GF-D8 (cell line): ENCODE data around the gene RPL13A.
"Not testable (repeated sequence)": the region's sequence is repeated elsewhere in the genome, so short reads cannot be mapped to it uniquely, and the experiment has no call there.

Source experiments
- DNase-seq: peaks from one replicate; lab custom pipeline; 2025; lab: John Stamatoyannopoulos, UW

The RPL13A gene

DNA sequence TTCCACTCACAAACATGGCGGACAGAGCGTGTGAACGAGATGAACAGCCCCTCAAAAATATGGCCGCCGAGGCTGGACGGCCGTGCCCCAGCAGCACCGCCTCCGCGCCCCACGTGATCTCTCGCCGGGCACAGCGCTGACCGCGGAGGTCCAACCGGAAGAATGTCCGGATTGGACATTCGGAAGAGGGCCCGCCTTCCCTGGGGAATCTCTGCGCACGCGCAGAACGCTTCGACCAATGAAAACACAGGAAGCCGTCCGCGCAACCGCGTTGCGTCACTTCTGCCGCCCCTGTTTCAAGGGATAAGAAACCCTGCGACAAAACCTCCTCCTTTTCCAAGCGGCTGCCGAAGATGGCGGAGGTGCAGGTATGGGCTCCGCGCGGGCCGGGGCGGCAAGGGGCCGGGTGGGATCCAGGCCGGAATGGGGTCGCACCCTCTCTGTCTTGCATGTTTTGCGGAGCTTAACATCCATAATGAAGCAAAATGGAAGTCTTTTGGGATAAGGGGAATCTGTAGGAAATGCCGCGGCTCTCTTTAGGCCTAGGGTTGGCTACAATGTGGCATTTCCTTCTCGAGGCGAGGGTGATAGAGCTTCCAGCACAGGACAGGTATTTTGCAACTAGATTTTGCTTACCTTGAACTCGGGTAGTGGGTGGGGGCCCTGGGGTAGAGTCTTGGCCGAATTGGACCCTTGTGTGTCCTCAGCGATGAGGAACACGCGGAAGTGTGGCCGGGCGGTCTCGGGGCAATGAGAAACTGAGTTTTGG, at the start of gene RPL13A:
RPL13A (plus strand) TSS at position 332 of the 769 bp plus-strand sequence; CDS start at position 354, 22 bp downstream.
- DNase-seq: peak; percentile 95

DNA sequence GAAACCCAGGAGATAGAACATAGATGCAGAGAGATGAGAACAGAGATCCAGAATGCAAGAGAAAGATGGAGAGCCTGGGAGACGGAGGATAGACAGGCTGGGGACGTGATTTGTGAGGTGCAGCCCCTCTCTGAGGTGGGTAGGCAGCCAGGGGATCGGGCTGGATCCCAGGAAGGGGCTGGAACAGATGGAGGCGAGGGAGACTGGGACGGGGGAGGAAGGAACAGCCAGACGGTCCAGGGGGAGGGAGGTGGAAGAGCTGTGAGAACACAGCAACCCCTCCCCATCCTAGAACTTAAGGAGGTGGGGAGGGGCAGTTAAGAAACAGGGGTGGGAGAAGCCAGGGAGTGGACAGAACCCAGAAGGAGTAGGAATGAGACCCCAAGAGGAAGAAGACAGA, 49.1 kb upstream of the RPL13A start:
- DNase-seq: no peak

GRCh38 chr19:49439836-49440235, 47.6 kb upstream of the RPL13A start:
- no peak for DNase-seq

DNA sequence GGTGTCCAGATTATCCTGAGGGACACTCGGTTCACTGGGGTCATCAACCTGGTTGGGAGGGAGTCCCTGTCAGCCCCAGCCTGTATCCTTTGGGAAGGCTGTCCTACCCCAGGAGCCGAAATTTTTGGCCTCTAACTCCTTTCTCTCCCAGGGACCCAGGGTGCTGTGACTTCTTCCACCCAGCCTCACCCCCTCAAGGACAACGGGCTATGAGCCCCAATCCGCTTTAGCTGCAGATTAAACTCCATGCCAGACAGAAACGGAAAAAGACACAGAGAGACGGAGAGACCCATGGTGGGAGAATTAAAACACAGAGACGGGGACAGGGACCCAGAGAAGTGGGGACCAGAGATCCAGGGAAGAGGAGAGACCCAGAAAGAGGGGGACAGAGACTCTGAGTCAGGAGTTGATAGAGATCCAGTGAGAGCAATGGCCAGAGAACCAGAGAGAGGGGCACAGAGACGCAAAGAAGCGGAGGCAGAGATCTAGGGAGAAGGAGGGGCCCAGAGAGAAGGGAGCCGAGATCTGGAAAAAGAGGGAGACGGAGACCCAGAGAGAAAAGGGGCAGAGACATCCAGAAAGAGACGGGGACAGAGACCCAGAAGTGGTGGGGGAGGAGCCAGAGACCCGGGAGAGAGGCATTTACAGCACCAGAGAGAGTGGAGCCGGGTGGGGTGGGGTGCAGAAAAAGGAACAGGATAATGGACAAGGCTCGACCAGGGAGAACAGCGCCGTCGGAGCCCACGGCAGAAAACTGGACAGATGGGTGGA, 46.8 kb upstream of the RPL13A start:
- no peak for DNase-seq

DNA sequence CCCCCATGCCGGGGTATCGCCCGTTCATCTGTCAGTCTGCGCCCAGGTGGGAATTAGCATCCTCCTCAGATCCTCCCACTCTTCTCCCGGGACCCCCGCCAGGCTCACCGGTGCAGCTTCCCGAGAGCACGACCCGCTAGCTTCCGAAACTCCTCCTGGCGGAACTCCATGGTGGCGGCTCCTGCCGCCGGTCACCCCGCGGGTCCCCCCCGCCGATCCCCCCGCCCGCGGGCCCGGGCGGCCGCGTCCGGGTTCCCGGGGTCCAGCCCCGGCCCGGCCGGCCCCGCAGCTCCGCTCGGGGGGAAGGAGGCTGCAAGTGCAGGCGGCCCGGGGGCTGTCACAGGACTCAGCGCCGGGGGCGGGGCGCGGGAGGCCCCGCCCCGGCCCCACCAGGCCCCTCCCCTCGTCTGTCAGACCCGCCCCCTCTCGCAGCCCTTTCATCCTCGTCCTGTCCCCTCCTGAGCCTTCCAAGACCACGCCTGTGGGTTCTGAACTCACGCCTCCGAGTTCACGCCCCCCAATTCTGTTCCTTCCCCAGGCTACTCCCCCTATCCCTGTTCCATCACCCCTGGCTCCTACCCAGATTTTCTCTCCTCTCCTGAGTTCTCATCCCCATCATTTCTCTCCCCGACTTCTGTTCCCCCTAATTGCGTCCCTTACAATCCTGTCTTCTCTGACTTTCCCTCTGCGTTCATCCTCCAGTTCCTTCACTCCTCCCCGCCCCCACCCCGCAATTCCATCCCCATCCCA, 46.0 kb upstream of the RPL13A start, which contains the start of gene SLC17A7:
SLC17A7 (minus strand) TSS at position 318 of the 750 bp plus-strand sequence; CDS start at position 170, 148 bp downstream.
- no peak for DNase-seq

GRCh38 chr19:49441960-49442350, 45.5 kb upstream of the RPL13A start:
- DNase-seq: no peak

- DNase-seq: no peak
These were observed 45.1 kb upstream of the RPL13A start for GRCh38 chr19:49442354-49442753.

GRCh38 chr19:49442771-49443365, 44.5 kb upstream of the RPL13A start:
- peak; percentile 9 for DNase-seq

- peak; percentile 80 for DNase-seq
These were observed 43.9 kb upstream of the RPL13A start for GRCh38 chr19:49443366-49444099.

- not testable (repeated sequence) for DNase-seq
These were observed 43.2 kb upstream of the RPL13A start for GRCh38 chr19:49444100-49444700.

DNA sequence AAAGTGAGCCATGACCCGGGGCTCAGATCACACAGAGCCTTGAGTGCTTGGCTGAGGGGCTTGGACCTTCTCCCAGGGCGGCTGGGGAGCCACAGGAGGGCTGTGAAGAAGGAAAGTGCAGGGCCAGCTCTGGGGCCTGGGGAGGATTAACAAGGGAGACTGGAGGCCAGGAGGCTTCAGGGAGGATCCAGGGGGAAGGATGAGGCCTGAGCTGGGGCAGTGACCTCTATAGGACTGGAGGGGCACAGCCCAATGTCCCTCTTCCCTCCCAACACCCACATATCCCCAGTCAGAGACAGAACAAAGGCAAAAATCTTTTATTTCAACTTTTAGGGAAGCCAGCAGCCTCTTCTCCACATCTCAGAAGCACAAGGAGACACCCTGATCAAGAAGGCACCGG, 41.4 kb upstream of the RPL13A start:
- DNase-seq: no peak

DNA sequence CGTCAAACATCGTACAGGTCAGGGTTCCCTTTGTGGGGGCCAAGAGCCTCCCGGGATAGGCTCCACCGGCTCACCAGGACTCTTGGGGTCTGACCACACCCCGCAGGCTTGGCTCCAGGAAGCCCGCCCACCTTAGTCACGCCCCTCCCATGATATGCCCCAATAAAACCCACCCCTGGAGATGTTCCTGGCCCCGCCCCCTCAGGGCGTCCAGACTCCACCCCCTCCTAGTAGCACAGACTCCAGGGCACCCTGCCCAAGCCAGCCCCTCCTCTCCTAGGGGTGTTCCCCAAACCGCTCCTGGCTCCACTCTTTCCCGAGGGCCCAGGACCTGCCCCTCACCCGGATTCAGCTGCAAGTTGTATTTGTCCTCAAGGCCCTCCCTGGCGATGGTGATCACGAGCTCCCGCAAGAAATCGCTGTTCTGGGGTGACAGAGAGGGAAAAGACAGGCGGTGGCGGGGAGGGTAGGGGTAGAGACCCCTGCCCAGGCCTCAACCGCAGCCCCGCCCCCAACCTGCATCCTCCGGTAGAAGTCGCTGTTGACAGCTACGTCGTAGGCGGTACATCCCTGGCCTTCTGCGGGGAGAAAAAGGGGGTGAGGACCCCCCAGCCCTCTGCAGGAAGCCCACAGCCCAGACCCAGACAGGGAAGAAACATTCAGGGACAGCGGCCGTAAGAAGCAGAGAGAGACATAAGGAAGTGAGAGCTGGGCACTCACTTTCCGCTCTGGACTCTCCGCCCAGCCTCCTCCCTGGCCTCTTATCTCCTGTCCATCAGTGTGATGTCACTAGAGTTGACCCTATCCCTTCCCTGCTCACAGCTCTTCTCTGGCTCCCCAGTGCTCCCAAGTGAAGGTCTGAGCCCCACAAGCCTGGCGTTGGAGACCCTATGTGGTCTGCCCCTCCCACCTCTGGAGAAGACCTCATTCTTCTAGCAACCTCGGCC, 39.6 kb upstream of the RPL13A start:
- no peak for DNase-seq

- DNase-seq: no peak
These were observed 39.0 kb upstream of the RPL13A start for GRCh38 chr19:49448432-49448786.

DNA sequence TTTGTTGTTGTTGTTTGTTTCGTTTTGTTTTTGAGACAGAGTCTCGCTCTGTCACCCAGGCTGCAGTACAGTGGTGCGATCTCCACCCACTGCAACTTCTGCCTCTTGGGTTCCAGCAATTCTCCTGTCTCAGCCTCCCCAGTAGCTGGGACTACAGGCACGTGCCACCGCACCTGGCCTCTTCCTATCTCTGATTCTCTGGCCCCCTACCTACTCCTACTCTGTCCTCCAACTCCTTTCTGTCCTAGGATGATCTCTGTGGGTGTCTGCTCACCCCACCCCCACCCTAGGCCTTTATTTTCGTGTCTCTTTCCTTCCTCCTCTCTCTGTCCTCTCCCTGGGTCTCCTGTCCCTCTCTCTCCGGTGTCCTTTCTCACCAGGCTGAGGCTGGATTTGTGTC, 37.0 kb upstream of the RPL13A start:
- no peak for DNase-seq

DNA sequence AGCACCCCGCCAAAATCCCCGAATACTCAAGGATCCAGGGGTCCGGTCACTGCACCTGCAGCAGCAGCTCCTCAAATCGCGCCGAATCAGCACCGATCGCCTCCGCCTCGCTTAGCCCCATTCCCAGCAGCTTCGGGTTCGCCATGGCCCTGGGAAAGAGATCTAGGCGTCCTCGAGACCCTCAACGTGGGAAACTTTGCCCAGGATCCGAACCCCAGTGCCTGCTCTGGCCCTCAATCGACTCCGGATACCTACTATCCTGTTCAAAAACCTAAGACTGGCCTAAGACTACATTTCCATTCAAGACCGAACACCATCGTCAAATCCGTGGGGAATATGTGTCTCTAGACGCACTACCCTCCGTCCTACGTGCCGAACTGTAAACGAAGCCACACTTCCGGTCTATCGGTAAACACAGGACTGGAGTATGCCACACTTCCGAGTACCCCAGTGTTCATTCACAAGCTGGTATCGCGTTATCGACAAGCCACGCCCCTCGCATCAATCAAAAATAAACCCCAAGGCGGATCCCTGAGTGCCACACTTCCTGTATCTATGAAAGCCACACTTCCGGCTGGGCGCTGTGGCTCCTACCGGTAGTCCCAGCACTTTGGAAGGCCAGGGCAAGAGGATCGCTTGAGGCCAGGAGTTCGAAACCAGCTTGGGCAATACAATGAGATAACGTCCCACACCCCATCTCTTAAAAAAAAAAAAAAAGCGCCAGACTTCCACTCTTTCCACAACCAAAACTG, 35.8 kb upstream of the RPL13A start, which contains the start of gene PIH1D1:
PIH1D1 (minus strand) TSS at position 385 of the 752 bp plus-strand sequence; CDS start at position 145, 240 bp downstream.
- peak; percentile 99 for DNase-seq

DNA sequence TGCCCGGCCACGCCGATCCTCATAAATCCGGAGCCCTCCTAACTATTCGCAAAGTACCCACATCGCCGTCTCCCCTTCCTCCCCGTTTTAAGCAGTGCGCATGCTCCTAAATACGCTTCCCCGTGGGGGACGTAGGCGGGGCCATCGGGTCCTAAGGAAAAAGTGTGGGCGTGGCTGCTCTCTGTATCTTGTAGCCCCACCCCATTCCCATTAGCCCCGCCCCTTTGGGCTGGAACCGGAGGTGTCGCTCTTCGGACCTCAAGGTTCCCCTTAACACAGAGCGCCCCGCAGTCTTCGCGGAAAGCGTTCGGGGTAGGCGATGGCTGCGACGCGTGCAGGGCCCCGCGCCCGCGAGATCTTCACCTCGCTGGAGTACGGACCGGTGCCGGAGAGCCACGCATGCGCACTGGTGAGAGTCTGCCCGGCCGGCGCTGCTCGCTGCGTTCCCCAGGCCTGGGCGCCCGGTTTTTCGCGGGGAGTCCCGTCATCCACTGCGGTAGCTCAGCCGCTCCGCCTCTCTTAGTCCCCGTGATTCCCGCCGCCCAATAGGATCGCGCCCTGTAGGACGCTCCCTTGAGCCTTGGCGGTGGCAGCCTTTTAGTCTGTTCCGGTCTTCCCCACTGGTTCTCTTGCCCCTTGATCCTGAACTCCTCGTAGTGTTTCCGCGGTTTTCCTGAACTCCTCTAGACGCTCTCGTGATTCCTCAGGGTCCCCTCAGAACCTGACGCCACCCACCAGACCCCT, 34.2 kb upstream of the RPL13A start, which contains the start of gene ALDH16A1:
ALDH16A1 (plus strand) TSS at position 213 of the 744 bp plus-strand sequence; CDS start at position 320, 107 bp downstream.
- peak; percentile 94 for DNase-seq

GRCh38 chr19:49453757-49454240, 33.6 kb upstream of the RPL13A start:
- no peak for DNase-seq

DNA sequence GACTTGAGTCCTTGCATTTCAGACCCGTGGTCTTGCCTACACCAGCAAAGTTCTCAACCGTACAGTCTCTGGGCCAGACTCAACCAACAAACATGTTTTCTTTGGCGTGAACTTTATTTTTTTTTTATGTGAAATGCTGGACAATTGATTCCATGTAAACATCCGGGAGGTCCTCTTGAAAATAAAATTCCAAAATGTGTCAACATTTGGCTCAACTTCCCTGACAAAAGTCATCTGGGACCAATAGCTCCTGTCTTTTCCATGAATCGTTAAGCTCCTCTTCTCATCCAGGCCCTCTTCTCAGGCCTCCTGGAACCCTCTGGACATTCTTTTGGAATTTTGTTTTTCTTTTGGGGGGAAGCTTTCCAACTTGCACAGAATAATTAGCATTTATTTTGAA, 31.6 kb upstream of the RPL13A start:
- no peak for DNase-seq
